GM19438 (cell line): ENCODE data around the gene SLC11A2.
A peak's percentile ranks its signal among the peaks of the same experiment; 100 is the strongest.

Source experiments
- ATAC-seq: cut with Tn5 transposase; IDR thresholded peaks from one replicate; pipeline ENCODE4 v1.9.1; 2021; ENCODE audit warnings: low read depth; ENCODE audit not compliant: unreplicated experiment

Gene SLC11A2

GRCh38 chr12:51025836-51026638, at the start of gene SLC11A2:
Gene SLC11A2, minus strand, starts transcription at chr12:51026384. Its CDS starts 15,656 bp downstream, at chr12:51010728.
- peak; percentile 81 for ATAC-seq

GRCh38 chr12:51075390-51075789, 49.2 kb upstream of the SLC11A2 start:
- ATAC-seq: no peak

GRCh38 chr12:51071663-51072062, 45.5 kb upstream of the SLC11A2 start:
- no peak for ATAC-seq

- no peak for ATAC-seq
Observed at GRCh38 chr12:51070004-51070403, 43.8 kb upstream of the SLC11A2 start.

DNA sequence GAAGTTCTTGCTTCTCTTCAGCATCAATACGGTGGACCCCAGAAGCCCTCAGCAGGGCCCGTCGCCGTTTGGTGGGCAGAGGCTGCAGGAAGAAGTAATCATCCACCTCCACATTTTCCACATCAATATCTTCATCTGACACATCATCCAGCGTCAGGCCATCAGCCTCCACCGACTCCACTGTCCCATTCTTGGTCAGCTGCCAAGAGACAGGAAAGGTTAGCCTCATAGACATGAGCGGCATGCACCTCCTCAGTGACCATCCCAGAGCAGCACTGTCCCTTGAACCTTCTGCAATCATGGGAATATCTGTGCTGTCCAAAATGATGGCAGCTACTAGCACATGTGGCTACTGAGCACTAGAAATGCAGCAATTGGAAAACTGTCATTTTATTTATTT, 41.6 kb upstream of the SLC11A2 start:
- no peak for ATAC-seq

DNA sequence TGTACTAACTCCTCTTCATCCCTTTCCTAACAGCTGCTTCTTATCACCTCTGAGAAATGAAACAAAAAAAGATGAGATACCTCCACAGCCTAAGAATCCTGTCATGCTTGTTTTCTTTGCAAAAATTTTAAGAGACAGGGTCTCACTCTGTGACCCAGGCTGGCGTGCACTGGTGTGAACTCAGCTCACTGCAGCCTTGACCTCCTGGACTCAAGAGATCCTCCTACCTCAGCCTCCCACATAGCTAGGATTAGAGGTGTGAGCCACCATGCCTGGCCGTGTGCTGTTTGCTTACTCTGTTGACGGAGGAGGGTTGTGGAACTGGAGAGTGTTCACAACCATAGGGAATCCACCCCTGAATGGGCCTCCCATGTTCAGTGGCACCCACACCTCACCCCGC, 41.0 kb upstream of the SLC11A2 start:
- ATAC-seq: no peak

DNA sequence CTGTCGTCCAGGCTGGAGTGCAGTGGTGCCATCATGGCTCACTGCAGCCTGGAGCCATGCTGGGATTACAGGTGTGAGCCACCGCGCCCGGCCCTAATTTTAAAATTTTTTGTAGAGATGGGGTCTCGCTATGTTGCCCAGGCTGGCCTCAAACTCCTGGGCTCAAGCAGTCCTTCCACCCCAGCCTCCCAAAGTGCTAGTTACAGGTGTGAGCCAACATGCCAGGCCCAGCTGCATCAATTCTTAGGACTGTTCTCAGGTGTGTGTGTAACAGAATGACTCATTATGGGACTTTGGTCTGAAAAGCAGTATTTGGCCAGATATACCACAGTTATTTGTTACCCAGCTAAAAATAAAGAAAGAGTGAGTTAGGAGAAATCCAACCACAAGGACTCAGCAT, 39.3 kb upstream of the SLC11A2 start:
- no peak for ATAC-seq

DNA sequence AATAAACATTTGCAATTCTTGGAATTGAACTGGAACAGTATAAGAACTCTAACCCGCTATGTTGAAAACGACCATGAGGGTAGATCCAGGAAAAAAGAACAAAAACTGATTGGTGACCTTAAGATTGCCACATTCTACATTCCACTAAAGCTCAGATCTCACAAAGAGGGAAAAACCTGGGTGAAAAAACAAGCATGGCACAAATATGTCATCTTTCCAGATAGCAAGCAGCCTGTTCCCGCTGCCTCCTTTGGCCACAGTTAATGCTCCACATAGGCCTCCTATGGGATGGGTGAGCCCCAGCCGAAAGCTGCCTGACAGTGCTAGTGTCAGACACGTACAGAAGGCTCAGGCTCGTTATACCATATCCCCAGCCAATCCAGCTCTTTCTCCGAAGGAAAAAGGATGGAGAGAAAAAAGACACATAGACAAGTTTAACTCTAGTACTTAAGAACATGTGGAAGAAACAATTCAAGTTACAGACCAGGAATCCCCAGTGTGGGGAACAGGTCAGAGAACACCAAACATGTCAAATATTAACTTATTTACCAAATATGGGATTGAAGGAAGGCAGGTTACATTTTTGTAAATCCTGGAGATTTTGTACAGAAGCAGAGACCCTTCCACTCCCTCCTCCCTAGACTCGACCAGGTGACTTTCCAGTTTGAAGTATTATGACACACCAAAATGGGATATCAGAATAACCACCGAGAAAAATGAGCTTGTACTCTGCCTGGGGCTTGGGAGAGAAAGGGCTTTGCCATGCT, 36.6 kb upstream of the SLC11A2 start:
- no peak for ATAC-seq

DNA sequence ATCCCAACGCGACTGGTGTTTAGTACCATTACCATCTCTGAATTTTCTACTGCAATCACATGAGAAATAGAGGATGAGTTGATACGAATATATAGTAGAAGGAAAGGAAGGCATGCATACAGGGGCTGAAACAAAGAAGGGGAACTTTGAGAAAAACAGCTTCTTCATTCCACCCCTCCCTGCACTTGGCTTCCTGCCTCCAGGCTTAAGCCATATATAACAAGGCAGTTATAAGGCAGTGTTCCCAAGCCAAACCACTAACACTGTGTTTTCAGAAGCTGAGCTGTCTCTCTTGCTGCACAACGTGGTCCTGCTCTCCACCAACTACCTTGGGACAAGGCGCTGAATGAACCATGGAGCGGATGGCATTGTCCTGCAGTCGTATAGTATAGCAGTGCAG, 32.9 kb upstream of the SLC11A2 start:
- ATAC-seq: no peak

- no peak for ATAC-seq
Observed at GRCh38 chr12:51056242-51056641, 30.1 kb upstream of the SLC11A2 start.

DNA sequence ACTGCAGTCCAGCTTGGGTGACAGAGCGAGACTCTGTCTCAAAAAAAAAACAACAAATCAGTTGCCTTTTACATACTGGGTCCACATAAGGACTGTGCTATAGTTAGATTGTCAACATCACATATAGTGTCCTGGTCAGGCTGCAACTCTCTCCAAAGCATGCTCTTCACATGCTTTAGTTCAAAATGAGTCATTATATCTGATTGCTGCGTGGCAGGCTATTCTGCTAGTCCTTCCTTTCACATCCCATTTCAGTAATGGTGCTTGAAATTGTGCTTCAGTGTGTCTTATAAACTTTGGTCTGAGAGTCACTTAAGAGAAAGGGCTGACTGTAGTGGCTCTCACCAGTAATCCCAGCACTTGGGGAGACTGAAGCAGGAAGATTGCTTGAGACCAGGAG, 28.9 kb upstream of the SLC11A2 start:
- ATAC-seq: no peak

- no peak for ATAC-seq
Observed at GRCh38 chr12:51051787-51052186, 25.6 kb upstream of the SLC11A2 start.

- no peak for ATAC-seq
Observed at GRCh38 chr12:51049525-51049924, 23.3 kb upstream of the SLC11A2 start.

DNA sequence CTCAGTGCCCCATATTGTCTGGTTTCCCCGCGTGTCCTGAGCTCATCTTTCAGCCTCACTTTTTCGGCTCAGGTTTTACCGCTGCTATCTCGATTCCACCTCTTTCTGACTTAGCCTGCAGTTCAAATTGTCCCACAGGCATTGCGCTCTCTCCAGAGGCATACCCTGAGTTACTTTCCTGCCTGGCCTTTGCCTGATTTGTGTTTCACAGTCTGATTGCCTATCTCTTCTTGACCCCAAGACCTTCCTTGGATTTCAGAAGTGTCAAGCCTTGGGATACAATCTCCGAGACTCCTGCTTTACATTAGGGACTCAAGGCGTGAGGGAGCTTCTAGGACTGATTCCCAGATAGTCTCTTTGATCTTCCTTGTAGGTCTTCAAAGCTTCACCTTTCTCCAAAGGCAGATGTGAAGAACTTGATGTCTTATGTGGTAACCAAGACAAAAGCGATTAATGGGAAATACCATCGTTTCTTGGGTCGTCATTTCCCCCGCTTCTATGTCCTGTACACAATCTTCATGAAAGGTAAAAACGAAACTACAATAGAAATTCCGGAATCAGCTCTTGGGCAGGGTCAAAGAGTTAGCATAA, 22.6 kb upstream of the SLC11A2 start:
- ATAC-seq: no peak

DNA sequence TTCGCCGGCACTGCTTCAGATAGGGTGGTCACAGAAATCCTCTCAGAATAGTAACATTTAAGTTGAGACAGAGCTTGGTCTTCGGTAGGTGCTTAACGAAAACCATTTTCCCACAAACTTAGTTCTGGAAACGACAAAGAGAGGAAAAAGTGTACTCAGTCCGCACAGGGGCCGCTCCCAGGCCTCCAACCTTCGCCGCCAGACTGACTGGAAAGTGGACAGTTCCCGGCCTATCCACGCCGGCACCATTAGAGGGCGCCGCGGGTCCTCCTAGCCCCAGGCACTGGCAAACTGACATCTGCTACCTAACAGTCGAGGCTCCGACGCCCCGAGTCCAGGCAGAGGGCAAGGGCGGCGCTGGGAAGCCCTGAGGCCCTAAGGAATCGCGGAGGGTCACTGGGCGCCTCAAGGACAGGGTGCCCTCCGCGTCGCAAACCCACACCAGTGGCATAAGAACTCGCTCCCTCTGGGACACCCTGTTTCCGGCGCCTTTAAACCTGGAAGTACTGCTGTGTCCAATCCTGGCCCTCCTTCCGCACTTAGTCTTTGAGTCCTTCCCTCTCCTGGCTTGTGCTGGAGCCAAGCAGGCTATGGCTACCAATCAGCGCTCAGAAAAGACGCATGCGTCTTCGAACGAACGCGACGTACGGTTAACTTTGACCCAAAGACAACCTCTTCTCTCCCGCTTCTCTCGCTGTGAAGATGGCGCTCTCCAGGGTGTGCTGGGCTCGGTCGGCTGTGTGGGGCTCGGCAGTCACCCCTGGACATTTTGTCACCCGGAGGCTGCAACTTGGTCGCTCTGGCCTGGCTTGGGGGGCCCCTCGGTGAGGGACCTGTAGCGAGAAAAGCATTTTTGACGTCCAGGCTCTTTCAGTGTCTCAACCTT, 21.7 kb upstream of the SLC11A2 start, which contains the start of gene LETMD1:
TSS of gene LETMD1 (plus strand) at position 673 of the 886 bp plus-strand sequence. CDS start at position 703, 30 bp downstream.
- ATAC-seq: peak; percentile 96

DNA sequence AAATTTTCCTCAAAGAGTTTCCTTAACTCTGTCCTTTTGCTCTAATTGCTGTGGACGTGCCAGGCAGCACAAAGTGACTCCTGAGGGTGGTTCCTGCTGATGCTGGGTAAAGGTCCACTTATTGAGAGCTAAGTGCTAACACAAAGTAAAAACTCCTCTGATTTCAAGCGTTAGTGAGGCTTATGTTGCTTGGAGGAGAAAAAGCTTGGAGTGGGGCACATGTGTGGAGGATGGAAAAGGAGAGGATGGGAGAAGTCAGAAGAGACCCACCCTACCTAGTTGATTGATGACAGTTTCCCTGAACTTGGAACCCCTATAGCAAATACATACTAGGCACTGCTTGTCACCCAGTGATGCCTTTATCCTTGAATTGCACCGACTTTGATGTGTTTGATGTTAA, 10.1 kb upstream of the SLC11A2 start:
- ATAC-seq: no peak

GRCh38 chr12:51033457-51034089, 7.4 kb upstream of the SLC11A2 start:
- ATAC-seq: no peak

GRCh38 chr12:51033048-51033447, 6.9 kb upstream of the SLC11A2 start:
- no peak for ATAC-seq

DNA sequence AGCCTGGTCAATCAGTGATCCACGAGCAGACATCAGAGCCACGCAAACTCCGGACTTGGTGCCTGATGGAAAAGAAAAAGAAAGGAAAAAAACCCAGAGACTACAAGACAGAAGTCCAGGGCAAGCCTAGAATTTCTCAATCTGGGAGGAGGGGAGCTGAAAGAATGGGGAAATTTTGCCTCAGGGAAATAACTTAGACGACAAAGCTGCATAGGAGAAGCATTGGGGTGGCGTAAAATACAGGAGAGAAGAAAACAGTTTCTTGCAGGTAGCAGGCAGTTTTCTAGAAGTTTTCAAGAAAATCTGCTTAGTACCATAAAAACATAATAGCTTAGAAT, 2.6 kb upstream of the SLC11A2 start:
- no peak for ATAC-seq
